ENCODE measurements around the gene CXorf51A.
"Not testable (repeated sequence)": the region's sequence is repeated elsewhere in the genome, so short reads cannot be mapped to it uniquely, and the experiment has no call there.

The CXorf51A gene

DNA sequence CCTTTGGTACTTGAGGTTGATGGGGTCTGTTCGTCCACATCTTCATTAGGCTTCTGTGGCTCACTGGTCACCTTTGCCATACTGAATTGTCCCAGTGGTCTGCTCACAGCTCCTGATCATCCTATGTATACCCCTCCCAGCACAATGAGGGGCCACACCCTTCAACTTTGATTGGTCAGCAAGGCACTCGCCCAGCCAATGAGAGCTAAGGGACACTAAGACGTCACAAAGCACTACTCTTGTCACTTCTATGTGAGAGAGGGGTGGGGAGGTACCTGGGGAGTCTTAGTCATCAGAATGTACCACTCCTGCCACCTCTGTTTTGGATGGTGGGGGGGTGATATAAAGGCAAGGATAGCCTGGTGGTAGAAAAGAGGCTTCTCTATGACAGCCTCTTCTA is at the start of gene CXorf51A:
CXorf51A (minus strand) TSS at position 101 of the 400 bp plus-strand sequence; CDS start at position 80, 21 bp downstream.
- not testable (repeated sequence) for H3K4me1 ChIP-seq (ENCODE audit: insufficient read depth, low read length); H3K36me3 ChIP-seq (ENCODE audit: insufficient read depth, low read length); H3K9me3 ChIP-seq (ENCODE audit: control insufficient read depth, insufficient read depth, low read length); H3K9ac ChIP-seq (ENCODE audit: low read depth, low read length)

DNA sequence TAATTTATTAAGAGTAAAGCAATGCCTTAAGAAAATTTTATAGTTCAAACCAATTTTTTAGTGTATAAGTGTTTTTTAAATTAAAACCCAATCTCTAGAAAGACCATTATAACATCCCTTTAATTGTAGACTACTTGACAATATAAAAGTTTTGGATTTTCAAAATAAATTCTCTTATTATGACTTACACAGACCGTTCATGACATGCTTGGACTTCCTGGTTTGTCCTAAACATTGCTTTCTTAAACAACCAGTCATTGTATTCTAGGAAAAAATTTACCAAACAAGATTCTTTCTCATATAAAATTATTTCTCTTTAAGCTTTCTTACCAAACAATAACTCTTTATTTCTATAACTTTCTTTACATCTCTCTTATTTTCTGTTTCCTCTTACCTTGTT is 49.0 kb upstream of the CXorf51A start:
- H3K36me3 ChIP-seq (ENCODE audit: insufficient read depth, low read length): no peaks in the 10 kb centered on the region
- no peaks in the 10 kb centered on the region for H3K4me1 ChIP-seq (ENCODE audit: insufficient read depth, low read length)
- peaks cover 10% of the 10 kb centered on the region; the same call in 1 of the 2 replicates for H3K9me3 ChIP-seq (ENCODE audit: control insufficient read depth, insufficient read depth, low read length)
- no peak overlapping the region for H3K9ac ChIP-seq (ENCODE audit: low read depth, low read length)

DNA sequence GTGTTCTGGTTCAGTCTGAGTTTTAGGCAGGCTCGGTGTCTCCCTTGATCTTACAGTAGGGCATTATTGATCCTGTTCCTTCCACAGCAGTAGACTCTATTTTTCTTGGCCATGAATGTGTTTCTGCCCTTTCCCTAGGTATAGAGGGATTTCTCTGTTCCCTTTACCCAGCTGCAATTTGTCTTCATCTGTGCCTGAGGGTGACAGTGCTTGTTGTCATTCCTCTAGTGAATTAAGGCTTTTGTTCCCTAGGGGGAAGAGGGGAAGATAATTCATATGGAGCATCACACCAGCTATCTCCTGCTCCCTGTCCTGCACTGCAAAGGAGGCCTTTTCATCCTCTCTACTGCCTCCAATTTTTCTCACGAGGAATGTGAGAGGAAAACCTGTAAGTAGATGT is 39.7 kb upstream of the CXorf51A start:
- H3K36me3 ChIP-seq (ENCODE audit: insufficient read depth, low read length): no peaks in the 10 kb centered on the region

DNA sequence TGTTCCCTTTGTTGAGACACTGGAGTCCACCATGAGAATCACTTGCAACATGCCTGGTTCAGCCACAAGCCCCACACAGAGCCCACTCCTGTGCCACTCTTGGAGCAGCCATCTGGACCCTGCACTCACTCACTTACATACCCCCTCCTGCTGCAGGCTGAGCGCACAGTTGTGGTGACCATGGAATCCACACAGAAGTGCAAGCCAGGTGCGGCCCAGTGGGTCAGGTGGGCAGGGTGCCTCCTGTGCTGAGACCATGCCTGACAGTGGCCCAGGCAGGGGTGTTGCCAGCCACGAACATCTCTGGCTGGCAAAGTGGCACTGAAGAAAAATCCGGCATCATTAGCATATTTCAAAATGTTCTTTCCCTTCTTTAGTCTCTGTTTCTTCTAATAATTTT is 17.4 kb upstream of the CXorf51A start:
- Histone ChIP-seq H3K36me3 (ENCODE audit: insufficient read depth, low read length) (no peaks in the 10 kb centered on the region), H3K9ac (ENCODE audit: low read depth, low read length) (no peak overlapping the region), H3K9me3 (ENCODE audit: control insufficient read depth, insufficient read depth, low read length) (no peaks in the 10 kb centered on the region), H3K4me1 (ENCODE audit: insufficient read depth, low read length) (no peaks in the 10 kb centered on the region)

More for the DNA sequence above, 39.7 kb upstream of the CXorf51A start:
- Histone ChIP-seq H3K9me3 (ENCODE audit: control insufficient read depth, insufficient read depth, low read length) (no peaks in the 10 kb centered on the region; the same call in 1 of the 2 replicates), H3K4me1 (ENCODE audit: insufficient read depth, low read length) (no peaks in the 10 kb centered on the region), H3K9ac (ENCODE audit: low read depth, low read length) (no peak overlapping the region)

DNA sequence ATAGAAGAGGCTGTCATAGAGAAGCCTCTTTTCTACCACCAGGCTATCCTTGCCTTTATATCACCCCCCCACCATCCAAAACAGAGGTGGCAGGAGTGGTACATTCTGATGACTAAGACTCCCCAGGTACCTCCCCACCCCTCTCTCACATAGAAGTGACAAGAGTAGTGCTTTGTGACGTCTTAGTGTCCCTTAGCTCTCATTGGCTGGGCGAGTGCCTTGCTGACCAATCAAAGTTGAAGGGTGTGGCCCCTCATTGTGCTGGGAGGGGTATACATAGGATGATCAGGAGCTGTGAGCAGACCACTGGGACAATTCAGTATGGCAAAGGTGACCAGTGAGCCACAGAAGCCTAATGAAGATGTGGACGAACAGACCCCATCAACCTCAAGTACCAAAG is 5.1 kb downstream of the CXorf51A start, which contains the start of gene CXorf51B:
CXorf51B (plus strand) TSS at position 301 of the 400 bp plus-strand sequence; CDS start at position 322, 21 bp downstream.
- H3K9ac ChIP-seq (ENCODE audit: low read depth, low read length); H3K4me1 ChIP-seq (ENCODE audit: insufficient read depth, low read length); H3K9me3 ChIP-seq (ENCODE audit: control insufficient read depth, insufficient read depth, low read length); H3K36me3 ChIP-seq (ENCODE audit: insufficient read depth, low read length): not testable (repeated sequence)
